ENCODE data around the gene DEFB123.
"Not testable (repeated sequence)": the region's sequence is repeated elsewhere in the genome, so short reads cannot be mapped to it uniquely, and the experiment has no call there.

The DEFB123 gene

DNA sequence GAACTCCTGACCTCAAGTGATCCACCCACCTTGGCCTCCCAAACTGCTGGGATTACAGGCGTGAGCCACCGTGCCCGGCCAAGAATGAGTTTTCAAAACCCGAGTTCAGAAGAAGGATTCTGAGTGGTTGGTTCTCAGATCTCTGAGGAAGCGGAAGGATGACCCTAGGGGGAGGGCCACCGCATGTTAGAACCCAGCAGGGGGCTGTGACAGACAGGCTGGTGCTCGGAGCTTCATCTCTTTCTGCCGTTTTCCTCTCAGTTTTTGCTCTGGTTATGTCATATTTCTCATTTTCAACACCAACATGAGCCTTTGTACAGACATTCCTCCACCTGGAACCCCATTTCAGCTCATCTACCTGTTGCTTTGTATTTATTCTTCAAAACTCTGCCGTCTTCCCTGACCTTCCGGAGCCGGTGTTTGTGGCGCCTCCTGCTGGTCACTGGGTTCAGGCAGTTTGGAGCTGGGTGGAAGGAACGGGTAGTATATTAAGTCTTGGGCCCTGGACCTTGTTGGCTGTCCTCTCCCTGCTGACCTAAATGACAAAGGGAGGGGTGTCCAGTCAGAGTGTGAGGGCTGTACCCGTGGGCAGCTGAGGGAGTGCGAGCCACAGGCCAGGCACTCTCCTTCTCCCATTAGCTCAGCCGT lies at the start of gene DEFB123:
Gene DEFB123, plus strand, starts transcription at position 621 of the 648 bp plus-strand sequence. CDS start 67 bp downstream, outside the sequence.
- no peak for DNase-seq

DNA sequence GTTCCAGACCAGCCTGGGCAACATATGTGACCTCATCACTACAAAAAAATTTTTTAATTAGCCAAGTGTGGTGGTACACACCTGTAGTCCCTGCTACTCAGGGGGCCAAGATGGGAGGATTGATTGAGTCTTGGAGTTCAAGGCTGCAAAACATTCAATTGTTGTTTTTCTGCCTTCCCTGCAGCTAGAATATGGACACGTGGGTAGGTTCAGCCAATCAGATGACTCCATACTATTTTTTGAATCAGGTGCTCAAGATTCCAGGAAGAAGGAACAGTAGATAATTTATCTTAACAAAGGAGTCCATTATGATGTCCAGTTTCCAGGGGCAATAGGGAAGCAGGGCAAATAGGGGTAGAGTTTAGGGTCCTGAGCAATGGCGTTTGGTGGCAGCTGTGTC lies 47.6 kb upstream of the DEFB123 start:
- no peak for DNase-seq

DNA sequence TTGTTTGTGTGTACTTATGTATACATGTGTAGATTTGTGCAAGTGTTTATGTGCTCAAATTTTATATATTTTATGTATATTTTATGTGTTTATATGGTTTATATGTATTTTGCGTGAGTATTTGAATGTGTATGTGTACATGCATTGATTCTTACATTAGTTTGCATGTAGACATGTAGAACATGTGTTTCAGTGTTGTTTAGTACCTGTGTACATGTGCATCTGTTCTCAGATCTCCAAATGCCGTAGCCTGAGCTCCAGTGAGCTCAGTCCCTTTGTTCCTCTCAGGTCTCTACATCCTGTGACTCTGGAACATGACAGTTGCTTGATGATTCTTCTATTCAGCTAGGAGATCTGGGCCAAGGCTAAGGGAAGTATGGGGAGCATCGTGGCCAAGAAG lies 45.5 kb upstream of the DEFB123 start:
- DNase-seq: no peak

GRCh38 chr20:31403886-31404285 lies 36.5 kb upstream of the DEFB123 start:
- DNase-seq: no peak

DNA sequence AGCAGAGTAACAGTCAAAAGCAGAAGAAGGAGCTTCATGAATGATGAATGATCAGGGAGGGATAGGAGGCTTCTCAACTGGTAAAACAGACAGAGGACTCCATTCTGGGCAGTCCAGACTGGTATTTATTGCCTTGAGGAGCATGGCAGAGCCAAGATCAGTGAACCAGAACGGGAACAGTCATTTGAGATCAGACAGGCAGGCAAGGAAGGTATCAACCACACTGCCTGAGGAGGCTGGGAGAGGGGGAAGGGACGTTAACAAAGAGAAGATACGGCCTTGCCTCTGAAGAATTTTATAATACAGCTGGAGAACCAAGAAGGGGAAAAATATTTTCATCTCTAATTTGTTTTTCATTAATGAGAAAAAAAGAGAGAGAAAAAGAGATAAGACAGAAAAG lies 34.3 kb upstream of the DEFB123 start, which contains the start of gene DEFB121:
Gene DEFB121, minus strand, starts transcription at position 101 of the 400 bp plus-strand sequence. Its CDS starts 63 bp downstream, at position 38.
- DNase-seq: no peak

GRCh38 chr20:31410011-31410410 lies 30.4 kb upstream of the DEFB123 start:
- DNase-seq: no peak

DNA sequence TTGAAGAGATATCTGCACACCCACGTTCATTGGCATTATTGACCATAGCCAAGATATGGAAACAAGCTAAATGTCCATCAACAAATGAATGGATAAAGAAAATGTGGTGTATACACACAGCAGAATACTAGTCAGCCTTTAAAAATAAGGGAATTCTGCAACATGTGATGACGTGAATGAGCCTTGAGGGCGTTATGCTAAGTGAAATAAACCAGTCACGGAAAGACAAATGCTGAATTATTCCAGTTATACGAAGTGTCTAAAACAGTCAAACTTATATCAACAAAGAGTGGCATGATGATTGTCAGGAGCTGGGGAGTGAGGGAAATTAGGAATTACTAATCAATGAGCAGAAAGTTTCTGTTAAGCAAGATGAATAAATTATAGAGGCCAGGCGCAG lies 26.1 kb upstream of the DEFB123 start:
- DNase-seq: no peak

DNA sequence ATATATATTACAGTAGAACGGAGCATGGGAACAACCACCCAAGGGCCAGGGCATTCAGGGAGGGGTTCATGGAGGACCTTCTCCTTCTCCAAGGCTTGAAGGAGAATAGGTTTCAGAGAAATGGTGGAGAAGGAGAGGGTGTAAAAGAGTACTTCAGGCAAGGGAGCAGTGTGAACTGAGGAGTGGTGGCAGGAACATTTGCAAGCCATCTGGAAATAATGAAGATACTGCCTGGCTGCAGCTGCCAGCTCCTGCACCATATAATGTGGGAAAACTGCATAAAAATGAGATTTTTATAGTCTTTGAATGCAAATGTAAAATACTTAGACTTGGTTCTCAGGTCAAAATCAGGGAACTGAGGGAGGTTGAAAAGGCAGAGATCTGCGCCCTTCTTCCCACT lies 24.8 kb upstream of the DEFB123 start:
- DNase-seq: no peak

- no peak for DNase-seq
These were observed 22.1 kb upstream of the DEFB123 start for GRCh38 chr20:31418307-31418706.

DNA sequence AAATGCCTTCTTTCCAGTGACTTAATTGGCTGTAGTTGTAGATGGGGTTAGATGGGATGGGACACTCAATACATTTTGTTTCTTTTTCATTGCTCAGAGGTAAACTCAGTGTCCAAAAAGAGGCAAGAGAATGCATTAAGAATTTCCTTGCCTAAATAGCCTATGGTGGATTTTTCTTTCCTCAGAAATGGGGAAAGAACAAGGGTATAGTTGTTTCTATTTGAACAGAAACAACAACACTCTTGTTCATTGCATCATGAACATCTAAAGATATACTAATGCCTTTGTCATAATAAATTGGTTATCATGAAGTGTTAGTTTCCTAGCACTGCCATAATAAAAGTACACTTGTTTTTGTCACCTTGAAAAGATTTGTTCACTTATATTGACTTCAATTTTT lies 14.6 kb upstream of the DEFB123 start:
- DNase-seq: no peak

DNA sequence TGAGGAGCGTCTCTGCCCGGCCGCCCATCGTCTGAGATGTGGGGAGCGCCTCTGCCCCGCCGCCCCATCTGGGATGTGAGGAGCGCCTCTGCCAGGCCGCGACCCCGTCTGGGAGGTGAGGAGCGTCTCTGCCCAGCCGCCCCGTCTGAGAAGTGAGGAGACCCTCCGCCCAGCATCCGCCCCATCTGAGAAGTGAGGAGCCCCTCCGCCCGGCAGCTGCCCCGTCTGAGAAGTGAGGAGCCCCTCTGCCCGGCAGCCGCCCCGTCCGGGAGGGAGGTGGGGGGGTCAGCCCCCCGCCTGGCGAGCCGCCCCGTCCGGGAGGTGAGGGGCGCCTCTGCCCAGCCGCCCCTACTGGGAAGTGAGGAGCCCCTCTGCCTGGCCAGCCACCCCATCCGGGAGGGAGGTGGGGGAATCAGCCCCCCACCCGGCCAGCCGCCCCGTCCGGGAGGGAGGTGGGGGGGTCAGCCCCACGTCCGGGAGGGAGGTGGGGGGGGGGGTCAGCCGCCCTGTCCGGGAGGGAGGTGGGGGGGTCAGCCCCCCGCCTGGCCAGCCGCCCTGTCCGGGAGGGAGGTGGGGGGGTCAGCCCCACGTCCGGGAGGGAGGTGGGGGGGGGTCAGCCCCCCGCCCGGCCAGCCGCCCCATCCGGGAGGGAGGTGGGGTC lies 13.4 kb upstream of the DEFB123 start:
- DNase-seq: not testable (repeated sequence)

GRCh38 chr20:31427576-31427975 lies 12.9 kb upstream of the DEFB123 start:
- not testable (repeated sequence) for DNase-seq

DNA sequence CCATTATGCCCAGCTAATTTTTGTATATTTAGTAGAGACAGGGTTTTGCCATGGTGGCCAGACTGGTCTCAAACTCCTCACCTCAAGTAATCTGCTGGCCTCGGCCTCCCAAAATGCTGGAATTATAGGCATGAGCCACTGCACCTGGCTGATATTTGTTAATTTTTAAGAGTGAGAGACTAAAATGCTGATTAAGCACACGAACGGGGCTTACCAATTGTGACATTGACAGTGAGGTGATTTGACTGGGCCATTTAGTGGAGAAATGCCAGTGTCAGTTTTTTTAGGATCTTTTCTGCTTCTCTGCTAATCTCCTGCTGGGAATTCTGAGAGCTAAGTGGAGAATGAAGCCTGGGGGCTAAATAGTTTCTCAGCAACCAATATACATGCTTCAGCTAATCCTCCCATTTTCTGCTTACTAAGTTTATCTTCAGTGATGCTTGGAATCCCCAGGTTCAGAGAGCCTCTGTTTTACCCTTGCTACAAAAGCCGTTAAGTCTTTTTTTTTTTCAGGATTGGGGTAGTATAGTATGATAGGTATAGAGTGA lies 9.8 kb upstream of the DEFB123 start:
- no peak for DNase-seq

GRCh38 chr20:31446084-31446819 lies 5.8 kb downstream of the DEFB123 start:
- DNase-seq: no peak

DNA sequence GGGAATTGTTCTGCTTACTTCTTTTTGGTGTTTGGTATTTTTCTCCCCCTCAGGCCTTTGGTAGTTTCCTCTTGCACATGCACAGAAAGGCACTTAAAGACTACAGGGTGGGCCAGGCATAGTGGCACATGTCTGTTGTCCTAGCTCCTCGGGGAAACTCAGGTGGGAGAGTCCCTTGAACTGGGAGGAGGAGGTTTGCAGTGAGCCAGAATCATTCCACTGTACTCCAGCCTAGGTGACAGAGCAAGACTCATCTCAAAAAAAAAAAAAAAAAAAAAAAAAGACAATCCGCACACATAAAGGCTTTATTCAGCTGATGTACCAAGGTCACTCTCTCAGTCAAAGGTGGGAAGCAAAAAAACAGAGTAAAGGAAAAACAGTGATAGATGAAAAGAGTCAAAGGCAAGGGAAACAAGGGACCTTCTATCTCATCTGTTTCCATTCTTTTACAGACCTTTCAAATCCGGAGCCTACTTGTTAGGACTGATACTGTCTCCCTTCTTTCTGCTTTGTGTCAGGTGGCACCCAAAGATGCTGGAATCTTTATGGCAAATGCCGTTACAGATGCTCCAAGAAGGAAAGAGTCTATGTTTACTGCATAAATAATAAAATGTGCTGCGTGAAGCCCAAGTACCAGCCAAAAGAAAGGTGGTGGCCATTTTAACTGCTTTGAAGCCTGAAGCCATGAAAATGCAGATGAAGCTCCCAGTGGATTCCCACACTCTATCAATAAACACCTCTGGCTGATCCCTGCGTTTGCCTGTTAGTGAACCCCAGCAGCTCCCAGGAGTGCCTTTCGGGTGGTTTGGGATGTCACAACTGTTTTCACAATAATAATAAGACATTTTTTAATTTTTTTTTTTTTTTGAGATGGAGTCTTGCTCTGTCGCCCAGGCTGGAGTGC lies 9.3 kb downstream of the DEFB123 start:
- DNase-seq: no peak

DNA sequence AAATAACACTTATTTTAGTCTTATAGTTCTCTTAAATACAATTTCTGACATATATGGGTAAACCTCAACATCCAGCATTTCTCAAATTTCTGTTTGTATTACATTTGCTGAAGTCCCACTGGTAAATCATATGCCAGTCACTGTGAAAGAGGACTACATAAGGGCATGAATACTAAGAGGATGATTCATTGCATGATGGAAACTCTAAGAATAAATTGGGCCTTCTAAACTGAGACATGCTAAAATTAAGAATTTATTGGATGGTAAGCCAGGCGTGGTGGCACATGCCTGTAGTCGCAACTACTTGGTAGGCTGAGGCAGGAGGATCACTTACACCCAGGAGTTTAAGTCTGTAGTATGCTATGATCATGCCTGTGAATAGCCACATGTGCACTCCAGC lies 12.1 kb downstream of the DEFB123 start:
- no peak for DNase-seq

DNA sequence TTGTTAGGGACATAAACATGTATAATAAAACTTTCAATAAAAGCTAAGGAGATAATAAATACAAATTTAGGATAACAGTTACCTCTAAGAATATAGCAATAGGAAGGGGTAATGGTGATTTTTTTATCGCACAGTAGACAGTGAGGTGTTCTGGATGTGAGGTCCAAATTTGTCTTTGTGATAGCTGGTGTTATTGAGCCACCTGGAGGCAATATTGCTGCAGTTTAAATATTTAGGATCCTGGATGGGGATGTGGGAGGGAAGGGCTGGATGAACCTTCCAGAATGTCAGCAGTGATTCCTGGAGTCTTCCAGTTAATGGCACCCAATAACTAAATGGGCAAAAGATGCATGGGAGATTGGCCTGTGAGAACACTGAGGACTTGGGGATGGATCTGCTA lies 13.9 kb downstream of the DEFB123 start:
- DNase-seq: no peak

DNA sequence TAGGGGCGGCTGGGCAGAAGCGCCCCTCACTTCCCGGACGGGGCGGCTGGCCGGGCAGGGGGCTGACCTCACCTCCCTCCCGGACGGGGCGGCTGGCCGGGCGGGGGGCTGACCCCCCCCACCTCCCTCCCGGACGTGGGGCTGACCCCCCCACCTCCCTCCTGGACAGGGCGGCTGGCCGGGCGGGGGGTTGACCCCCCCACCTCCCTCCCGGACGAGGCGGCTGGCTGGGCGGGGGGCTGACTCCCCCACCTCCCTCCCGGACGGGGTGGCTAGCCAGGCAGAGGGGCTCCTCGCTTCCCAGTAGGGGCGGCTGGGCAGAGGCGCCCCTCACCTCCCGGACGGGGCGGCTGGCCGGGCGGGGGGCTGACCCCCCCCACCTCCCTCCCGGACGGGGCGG lies 30.5 kb downstream of the DEFB123 start:
- DNase-seq: not testable (repeated sequence)

DNA sequence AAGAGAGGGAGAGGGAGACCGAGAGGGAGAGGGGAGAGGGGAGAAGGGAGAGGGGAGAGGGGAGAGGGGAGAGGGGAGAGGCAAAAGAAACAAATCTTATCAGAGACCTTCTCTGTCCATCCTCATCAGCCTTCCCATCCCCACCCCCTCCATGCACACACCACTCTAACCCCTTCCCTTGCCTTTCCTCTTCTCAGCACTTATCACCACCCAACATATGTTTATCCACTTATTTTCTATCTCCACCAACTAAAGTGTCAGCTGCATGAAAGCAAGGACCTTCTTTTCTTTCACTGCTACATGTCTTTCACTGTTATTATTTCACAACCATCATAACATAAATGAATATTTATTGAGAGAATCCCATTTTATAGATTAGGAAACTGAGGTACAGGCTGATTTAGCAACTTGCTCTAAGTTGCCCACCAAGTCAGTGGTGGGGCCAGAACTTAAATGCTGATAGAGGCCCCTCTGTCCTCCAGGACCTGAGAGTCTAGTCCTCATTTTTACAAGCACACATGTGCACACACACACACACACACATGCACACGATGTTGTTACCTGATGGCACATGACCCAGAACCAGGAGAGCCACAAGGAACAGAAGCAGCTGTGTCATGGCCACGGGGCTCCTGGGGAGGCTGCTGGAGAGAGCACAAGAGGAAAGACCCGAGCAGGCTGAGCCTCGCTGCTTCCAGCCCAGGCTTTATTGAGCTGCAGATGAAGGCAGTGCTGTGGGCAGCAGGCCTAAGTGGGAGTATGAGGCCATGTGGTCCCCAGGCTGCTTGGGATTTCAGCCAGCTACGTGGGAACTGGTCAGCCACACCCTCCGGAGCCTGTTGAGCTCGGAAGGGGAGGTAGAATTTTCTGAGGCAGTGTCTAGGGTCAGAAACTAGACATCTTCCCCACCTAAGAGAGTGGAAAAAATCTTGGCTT lies 32.2 kb downstream of the DEFB123 start:
- no peak for DNase-seq

DNA sequence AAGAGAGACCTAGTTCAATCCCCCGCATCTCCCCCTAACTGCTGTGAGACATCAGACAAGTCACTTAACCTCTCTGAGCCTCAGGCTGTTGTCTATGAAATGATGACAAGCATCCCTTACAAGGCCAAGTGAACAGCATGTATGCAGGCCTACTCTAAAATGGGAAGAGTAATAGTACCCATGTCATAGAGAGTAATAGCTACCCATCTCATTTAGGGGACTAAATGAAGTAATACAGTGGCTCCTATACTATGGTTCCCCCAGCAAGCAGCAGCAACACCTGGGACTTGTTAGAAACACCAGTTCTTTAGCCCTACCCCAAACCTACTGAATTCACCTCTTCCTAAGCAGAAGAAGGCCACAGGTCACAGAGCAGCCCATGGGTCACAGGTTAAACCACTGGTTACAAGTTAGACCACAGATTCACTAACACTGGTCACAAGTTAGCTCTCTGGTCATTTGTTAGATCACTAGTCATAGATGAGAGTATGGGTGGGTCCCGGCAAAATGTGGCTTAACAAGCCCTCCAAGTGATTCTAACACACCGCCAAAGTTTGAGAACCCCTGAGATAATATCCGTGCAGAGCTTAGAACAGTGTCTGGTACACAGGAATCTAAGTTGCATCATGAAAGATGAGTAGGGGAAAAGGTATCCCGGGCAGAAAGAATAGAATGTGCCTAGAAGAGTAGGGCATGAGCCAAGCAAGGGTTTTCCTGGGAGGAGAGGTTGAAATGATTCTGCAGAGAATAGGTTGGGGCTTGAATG lies 33.1 kb downstream of the DEFB123 start:
- DNase-seq: no peak

DNA sequence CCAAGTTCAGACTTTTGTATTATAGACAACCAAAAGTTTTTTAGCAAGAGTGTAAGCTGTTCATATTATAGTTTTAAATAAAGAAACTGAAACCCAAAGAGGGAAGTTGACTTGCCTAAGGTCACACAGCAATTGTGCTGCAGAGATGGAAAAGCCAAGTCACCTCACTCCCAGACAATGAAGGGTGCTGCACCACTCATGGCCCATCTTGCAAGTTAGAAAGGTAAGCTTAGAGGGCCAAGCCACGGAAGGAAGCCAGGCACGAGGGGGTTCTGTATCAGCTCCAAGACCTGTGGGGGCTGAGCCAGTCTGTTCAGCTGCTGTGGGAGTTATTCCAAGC lies 33.6 kb downstream of the DEFB123 start:
- no peak for DNase-seq
